Ectodermal cell (in vitro differentiated cells): Measurements from ENCODE around the gene RABGGTA.

Source experiments
- H3K27ac ChIP-seq: 2 replicates; pipeline ENCODE4 v1.7.0; 2013; ENCODE audit warnings: mild to moderate bottlenecking, low read depth, low read length; ENCODE audit not compliant: insufficient read depth, poor library complexity, severe bottlenecking
- H3K27me3 ChIP-seq: 2 replicates; pipeline ENCODE4 v1.7.0; 2013; ENCODE audit warnings: mild to moderate bottlenecking, low read length; ENCODE audit not compliant: insufficient read depth, control insufficient read depth, poor library complexity, severe bottlenecking
- H3K36me3 ChIP-seq: one replicate; pipeline ENCODE4 v1.7.0; 2013; ENCODE audit warnings: low read length; ENCODE audit not compliant: control insufficient read depth, insufficient read depth
- H3K4me1 ChIP-seq: one replicate; pipeline ENCODE4 v1.7.0; 2013; ENCODE audit warnings: low read length; ENCODE audit not compliant: control insufficient read depth, insufficient read depth
- H3K4me3 ChIP-seq: 2 replicates; pipeline ENCODE4 v1.7.0; 2013; ENCODE audit warnings: low read depth, low read length, control low read depth; ENCODE audit not compliant: insufficient read depth
- H3K9me3 ChIP-seq: 2 replicates; pipeline ENCODE4 v1.7.0; 2013; ENCODE audit warnings: mild to moderate bottlenecking, low read length, moderate library complexity; ENCODE audit not compliant: control insufficient read depth
- WGBS, 2 experiments: methylation state at CpG; one replicate each; pipeline ENCODE4 v1.1.7; 2013; ENCODE audit warnings: missing lambda C conversion rate in 2 of 2; 5-methylcytosine and 5-hydroxymethylcytosine counted together

The RABGGTA gene

GRCh38 chr14:24243336-24243836 lies 28.0 kb downstream of the RABGGTA start:
- peaks cover 12% of the 10 kb centered on the region for H3K36me3 ChIP-seq
- no peaks in the 10 kb centered on the region for H3K9me3 ChIP-seq
- WGBS, 2 experiments = 61 to 65% methylated on average over 10 of the region's 10 CpGs
- no peaks in the 10 kb centered on the region for H3K27me3 ChIP-seq
- H3K4me1 ChIP-seq = peaks cover 3% of the 10 kb centered on the region
- peak overlapping the region; percentile 77 for H3K4me3 ChIP-seq
- peak overlapping the region; percentile 93 for H3K27ac ChIP-seq

GRCh38 chr14:24241829-24242443 lies 29.5 kb downstream of the RABGGTA start:
- H3K27ac ChIP-seq = peak overlapping the region; percentile 93
- WGBS, 2 experiments = 4 to 5% methylated on average over 39 of the region's 39 CpGs
- peaks cover 3% of the 10 kb centered on the region for H3K4me1 ChIP-seq
- peaks cover 24% of the 10 kb centered on the region for H3K36me3 ChIP-seq
- H3K27me3 ChIP-seq = no peaks in the 10 kb centered on the region
- peak overlapping the region; percentile 77 for H3K4me3 ChIP-seq
- H3K9me3 ChIP-seq = no peaks in the 10 kb centered on the region

DNA sequence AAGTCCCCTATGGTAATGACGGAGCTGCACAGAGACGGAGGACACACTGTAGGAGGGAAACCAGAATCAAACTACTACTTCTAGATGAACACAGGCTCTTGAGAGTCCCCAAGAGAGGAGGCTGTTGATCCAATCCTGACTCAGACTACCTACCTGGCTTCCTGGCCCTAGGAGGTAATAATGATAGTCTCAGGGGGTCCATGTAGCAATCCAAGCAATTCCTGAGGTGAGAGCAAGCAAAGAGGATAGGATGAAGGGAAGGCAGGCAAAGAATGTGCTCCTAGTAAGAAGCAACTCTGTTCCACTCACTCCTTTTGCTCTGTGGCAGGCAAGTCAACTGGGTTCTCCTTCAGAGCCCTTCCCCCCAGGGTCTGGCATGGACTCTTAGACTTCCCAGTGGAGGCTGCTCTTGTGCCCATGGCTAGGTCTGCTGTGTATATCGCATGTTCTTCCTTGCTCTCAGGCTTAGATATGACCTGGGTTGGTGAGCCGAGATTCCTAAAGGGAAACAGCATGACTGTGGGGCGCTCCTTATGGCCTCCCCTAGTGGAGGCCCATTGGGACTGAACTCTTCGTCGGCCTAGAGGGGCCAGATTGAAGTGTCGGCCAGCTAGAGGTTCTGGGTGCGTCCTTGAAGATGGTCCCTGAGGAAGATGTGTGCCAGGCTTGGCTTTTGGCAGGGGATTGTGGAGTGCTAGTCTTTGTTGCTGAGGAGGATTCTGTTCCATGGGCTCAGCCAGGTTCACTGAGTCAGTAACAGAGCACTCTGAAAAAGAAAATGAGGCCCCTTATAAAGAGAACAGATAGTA lies 31.1 kb downstream of the RABGGTA start:
- Histone ChIP-seq H3K4me3 (no peak overlapping the region), H3K36me3 (peaks cover 30% of the 10 kb centered on the region), H3K27me3 (no peaks in the 10 kb centered on the region), H3K4me1 (peaks cover 3% of the 10 kb centered on the region), H3K27ac (no peak overlapping the region), H3K9me3 (no peaks in the 10 kb centered on the region)
- WGBS, 2 experiments = 95 to 97% methylated on average over 9 of the region's 9 CpGs

DNA sequence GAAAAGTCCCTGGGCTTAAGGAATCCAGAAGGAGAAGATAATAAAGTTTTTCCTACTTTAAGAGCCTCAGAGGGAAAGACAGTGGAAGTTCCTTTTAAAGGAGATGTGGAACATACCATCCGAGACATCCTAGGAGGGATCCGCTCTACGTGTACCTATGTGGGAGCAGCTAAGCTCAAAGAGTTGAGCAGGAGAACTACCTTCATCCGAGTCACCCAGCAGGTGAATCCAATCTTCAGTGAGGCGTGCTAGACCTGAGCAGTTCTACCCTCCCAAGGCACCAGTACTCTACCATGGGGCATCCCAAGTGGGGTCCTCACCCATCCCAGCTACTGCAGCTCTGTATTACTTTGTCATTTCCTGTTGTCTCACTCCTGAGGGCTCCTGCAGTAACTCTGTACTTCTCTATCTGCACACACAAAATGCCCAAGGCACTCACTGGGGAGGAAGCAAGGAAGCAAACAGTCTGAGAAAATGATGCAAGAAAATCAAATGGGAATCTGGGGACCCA lies 32.8 kb downstream of the RABGGTA start:
- H3K9me3 ChIP-seq = no peaks in the 10 kb centered on the region
- H3K27ac ChIP-seq = no peak overlapping the region
- WGBS, 2 experiments = 93 to 95% methylated on average over 5 of the region's 5 CpGs
- H3K36me3 ChIP-seq = peaks cover 30% of the 10 kb centered on the region
- no peak overlapping the region for H3K4me3 ChIP-seq
- H3K4me1 ChIP-seq = peaks cover 6% of the 10 kb centered on the region
- no peaks in the 10 kb centered on the region for H3K27me3 ChIP-seq

GRCh38 chr14:24238123-24238522 lies 33.3 kb downstream of the RABGGTA start:
- Histone ChIP-seq H3K4me1 (peaks cover 10% of the 10 kb centered on the region), H3K4me3 (no peak overlapping the region), H3K27me3 (no peaks in the 10 kb centered on the region), H3K9me3 (no peaks in the 10 kb centered on the region), H3K36me3 (peaks cover 30% of the 10 kb centered on the region), H3K27ac (no peak overlapping the region)
- 92 to 97% methylated on average over 5 of the region's 5 CpGs for WGBS, 2 experiments

GRCh38 chr14:24237463-24237955 lies 33.9 kb downstream of the RABGGTA start:
- peaks cover 30% of the 10 kb centered on the region for H3K36me3 ChIP-seq

GRCh38 chr14:24236689-24237462 lies 34.5 kb downstream of the RABGGTA start:
- Histone ChIP-seq H3K4me3 (no peak overlapping the region), H3K27ac (no peak overlapping the region), H3K9me3 (no peaks in the 10 kb centered on the region), H3K4me1 (peaks cover 10% of the 10 kb centered on the region), H3K27me3 (no peaks in the 10 kb centered on the region), H3K36me3 (peaks cover 30% of the 10 kb centered on the region)
- 96 to 99% methylated on average over 6 of the region's 6 CpGs for whole genome bisulfite sequencing, 2 experiments

More at GRCh38 chr14:24237463-24237955, 33.9 kb downstream of the RABGGTA start:
- H3K4me1 ChIP-seq = peaks cover 10% of the 10 kb centered on the region
- 92 to 98% methylated on average over 2 of the region's 2 CpGs for WGBS, 2 experiments
- no peaks in the 10 kb centered on the region for H3K27me3 ChIP-seq
- H3K27ac ChIP-seq = no peak overlapping the region
- no peak overlapping the region for H3K4me3 ChIP-seq
- no peaks in the 10 kb centered on the region for H3K9me3 ChIP-seq

- H3K36me3 ChIP-seq = peaks cover 30% of the 10 kb centered on the region
- H3K4me3 ChIP-seq = no peak overlapping the region
- H3K27me3 ChIP-seq = no peaks in the 10 kb centered on the region
- H3K4me1 ChIP-seq = peaks cover 10% of the 10 kb centered on the region
- H3K27ac ChIP-seq = no peak overlapping the region
- WGBS, 2 experiments = 94 to 95% methylated on average over 4 to 5 of the region's 5 CpGs
- H3K9me3 ChIP-seq = no peaks in the 10 kb centered on the region
These were observed 35.4 kb downstream of the RABGGTA start for GRCh38 chr14:24235804-24236688.
